OCI-LY1 (cell line): ENCODE results near the gene GSTT4.

Experiments used
- EZH2 ChIP-seq: fragments of 200-600 bp; sonication (generic), shearing (Covaris generic); IDR thresholded peaks from 2 replicates; pipeline ENCODE4 v1.8.0; 2017; ENCODE audit warnings: borderline replicate concordance, mixed run types, mild to moderate bottlenecking, antibody characterized with exemption, low read length, moderate library complexity, mixed read lengths
- TF ChIP-seq, protein P1 (sequence below): fragments of 200-600 bp; sonication (generic), shearing (Covaris generic); IDR thresholded peaks from 2 replicates; pipeline ENCODE4 v1.5.1; 2017; ENCODE audit warnings: mild to moderate bottlenecking, antibody characterized with exemption, low read length, moderate library complexity, mixed read lengths

DNA sequence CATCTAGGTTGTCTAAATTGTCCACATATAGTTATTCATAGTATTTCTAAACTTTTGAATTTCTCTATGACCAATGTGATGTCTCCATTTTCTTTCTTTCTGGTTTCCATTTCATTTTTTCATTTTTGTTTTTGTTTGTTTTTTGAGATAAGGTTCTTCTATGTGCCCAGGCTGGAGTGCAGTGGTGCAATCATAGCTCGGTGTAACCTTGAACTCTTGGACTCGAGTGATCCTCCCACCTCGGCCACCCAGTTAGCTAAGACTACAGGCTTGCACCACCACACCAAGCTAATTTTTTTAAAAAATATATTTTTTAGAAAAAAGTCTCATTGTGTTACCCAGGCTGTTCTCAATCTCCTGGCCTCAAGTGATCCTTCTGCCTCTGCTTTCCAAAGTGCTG is 8.2 kb downstream of the GSTT4 start:
- TF ChIP-seq, protein P1, sequence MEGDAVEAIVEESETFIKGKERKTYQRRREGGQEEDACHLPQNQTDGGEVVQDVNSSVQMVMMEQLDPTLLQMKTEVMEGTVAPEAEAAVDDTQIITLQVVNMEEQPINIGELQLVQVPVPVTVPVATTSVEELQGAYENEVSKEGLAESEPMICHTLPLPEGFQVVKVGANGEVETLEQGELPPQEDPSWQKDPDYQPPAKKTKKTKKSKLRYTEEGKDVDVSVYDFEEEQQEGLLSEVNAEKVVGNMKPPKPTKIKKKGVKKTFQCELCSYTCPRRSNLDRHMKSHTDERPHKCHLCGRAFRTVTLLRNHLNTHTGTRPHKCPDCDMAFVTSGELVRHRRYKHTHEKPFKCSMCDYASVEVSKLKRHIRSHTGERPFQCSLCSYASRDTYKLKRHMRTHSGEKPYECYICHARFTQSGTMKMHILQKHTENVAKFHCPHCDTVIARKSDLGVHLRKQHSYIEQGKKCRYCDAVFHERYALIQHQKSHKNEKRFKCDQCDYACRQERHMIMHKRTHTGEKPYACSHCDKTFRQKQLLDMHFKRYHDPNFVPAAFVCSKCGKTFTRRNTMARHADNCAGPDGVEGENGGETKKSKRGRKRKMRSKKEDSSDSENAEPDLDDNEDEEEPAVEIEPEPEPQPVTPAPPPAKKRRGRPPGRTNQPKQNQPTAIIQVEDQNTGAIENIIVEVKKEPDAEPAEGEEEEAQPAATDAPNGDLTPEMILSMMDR, result no peak
- TF ChIP-seq EZH2, result no peak
